Nephron (organoid): ENCODE results near the gene USP32.
"Not testable (repeated sequence)": the region's sequence is repeated elsewhere in the genome, so short reads cannot be mapped to it uniquely, and the experiment has no call there.

ENCODE experiments used
- H3K27ac Mint-ChIP-seq, 3 experiments: 2 replicates each; pipeline ENCODE4 v1.8.0; 2020; ENCODE audit warnings: mixed read lengths in 3 of 3, mild to moderate bottlenecking in 2 of 3, moderate library complexity in 1 of 3
- H3K27me3 Mint-ChIP-seq: 2 replicates; pipeline ENCODE4 v1.8.0; 2021; ENCODE audit warnings: low read depth, mild to moderate bottlenecking, moderate library complexity, mixed read lengths
- H3K36me3 Mint-ChIP-seq: 2 replicates; pipeline ENCODE4 v1.8.0; 2020; ENCODE audit warnings: low read depth, mixed read lengths
- H3K4me1 Mint-ChIP-seq: 2 replicates; pipeline ENCODE4 v1.8.0; 2020; ENCODE audit warnings: mixed read lengths
- H3K4me3 Mint-ChIP-seq, 3 experiments: 2 replicates each; pipeline ENCODE4 v1.8.0; 2020; ENCODE audit warnings: mild to moderate bottlenecking in 3 of 3, mixed read lengths in 3 of 3, moderate library complexity in 2 of 3
- H3K9me3 Mint-ChIP-seq: 2 replicates; pipeline ENCODE4 v1.8.0; 2020; ENCODE audit warnings: mixed read lengths
- CTCF ChIP-seq, 3 experiments: fragments of 200-600 bp; sonication (generic); IDR thresholded peaks; one replicate each; pipeline ENCODE4 v1.5.0; 2021; ENCODE audit warnings: antibody characterized with exemption in 3 of 3; ENCODE audit not compliant: unreplicated experiment in 3 of 3

Gene USP32

GRCh38 chr17:60388742-60389141, 3.2 kb downstream of the USP32 start:
- Mint-ChIP-seq H3K9me3 (no peaks in the 10 kb centered on the region), H3K27ac (peak overlapping the region; percentile 30 to 41 (median 38)), H3K4me1 (peaks cover 55% of the 10 kb centered on the region), H3K36me3 (no peaks in the 10 kb centered on the region), H3K4me3 (peak overlapping the region; percentile 8 to 28 (median 10)), H3K27me3 (peaks cover 3% of the 10 kb centered on the region)
- no peak for TF ChIP-seq CTCF (IDR thresholded peaks at IDR 0.05; ENCODE audit: unreplicated experiment in 3 of 3)

- Mint-ChIP-seq H3K4me1 (peaks cover 54% of the 10 kb centered on the region), H3K27me3 (peaks cover 3% of the 10 kb centered on the region), H3K9me3 (no peaks in the 10 kb centered on the region), H3K4me3 (peak overlapping the region in 1 of 3 experiments; percentile 10), H3K36me3 (no peaks in the 10 kb centered on the region), H3K27ac (peak overlapping the region in 2 of 3 experiments; percentile 30 to 38)
- TF ChIP-seq CTCF (IDR thresholded peaks at IDR 0.05; ENCODE audit: unreplicated experiment in 3 of 3) = no peak
Measured at GRCh38 chr17:60387666-60388065, 4.3 kb downstream of the USP32 start.

- Mint-ChIP-seq H3K9me3 (no peaks in the 10 kb centered on the region), H3K36me3 (peaks cover 3% of the 10 kb centered on the region), H3K27ac (peak overlapping the region; percentile 58 to 85 (median 82)), H3K4me3 (peak overlapping the region in 2 of 3 experiments; percentile 7 to 17), H3K4me1 (peaks cover 54% of the 10 kb centered on the region), H3K27me3 (peaks cover 3% of the 10 kb centered on the region)
- no peak for TF ChIP-seq CTCF (IDR thresholded peaks at IDR 0.05; ENCODE audit: unreplicated experiment in 3 of 3)
Measured at GRCh38 chr17:60386147-60387058, 5.5 kb downstream of the USP32 start.

- H3K27me3 Mint-ChIP-seq, H3K4me3 Mint-ChIP-seq, H3K36me3 Mint-ChIP-seq: not testable (repeated sequence)
Measured at GRCh38 chr17:60384921-60385320, 7.0 kb downstream of the USP32 start.

GRCh38 chr17:60383379-60383778, 8.6 kb downstream of the USP32 start:
- Mint-ChIP-seq H3K27ac (no peak overlapping the region), H3K27me3 (no peaks in the 10 kb centered on the region), H3K9me3 (no peaks in the 10 kb centered on the region), H3K4me3 (no peak overlapping the region), H3K36me3 (peaks cover 3% of the 10 kb centered on the region), H3K4me1 (peaks cover 31% of the 10 kb centered on the region)
- no peak for TF ChIP-seq CTCF (IDR thresholded peaks at IDR 0.05; ENCODE audit: unreplicated experiment in 3 of 3)

More at GRCh38 chr17:60384921-60385320, 7.0 kb downstream of the USP32 start:
- H3K4me1 Mint-ChIP-seq = peaks cover 43% of the 10 kb centered on the region
- H3K9me3 Mint-ChIP-seq = not testable (repeated sequence)
- peak overlapping the region in 1 of 3 experiments; percentile 19 for H3K27ac Mint-ChIP-seq

- no peak for TF ChIP-seq CTCF (IDR thresholded peaks at IDR 0.05; ENCODE audit: unreplicated experiment in 3 of 3)
- H3K4me1 Mint-ChIP-seq = peaks cover 23% of the 10 kb centered on the region
- no peak overlapping the region for H3K27ac Mint-ChIP-seq
- peaks cover 8% of the 10 kb centered on the region for H3K36me3 Mint-ChIP-seq
- H3K4me3 Mint-ChIP-seq = no peak overlapping the region
- H3K27me3 Mint-ChIP-seq = no peaks in the 10 kb centered on the region
- no peaks in the 10 kb centered on the region for H3K9me3 Mint-ChIP-seq
Measured at GRCh38 chr17:60381958-60382357, 10.0 kb downstream of the USP32 start.

GRCh38 chr17:60379461-60379860, 12.5 kb downstream of the USP32 start:
- not testable (repeated sequence) for H3K27me3 Mint-ChIP-seq, H3K4me1 Mint-ChIP-seq, H3K4me3 Mint-ChIP-seq, H3K27ac Mint-ChIP-seq, H3K9me3 Mint-ChIP-seq
- peaks cover 17% of the 10 kb centered on the region for H3K36me3 Mint-ChIP-seq

- not testable (repeated sequence) for H3K4me3 Mint-ChIP-seq, H3K27ac Mint-ChIP-seq, H3K4me1 Mint-ChIP-seq, H3K27me3 Mint-ChIP-seq, H3K9me3 Mint-ChIP-seq
- peaks cover 21% of the 10 kb centered on the region for H3K36me3 Mint-ChIP-seq
Measured at GRCh38 chr17:60378187-60378586, 13.7 kb downstream of the USP32 start.
